ENCODE results near the gene GOPC. TPM values are rescaled to one million over a fixed set of nuclear protein-coding genes. Genes with fewer than 3 reads are reported as not detected.
"Not testable (repeated sequence)": the region's sequence is repeated elsewhere in the genome, so short reads cannot be mapped to it uniquely, and the experiment has no call there.

The GOPC gene
- total RNA-seq (20.2 TPM), polyA plus RNA-seq (10 to 100 TPM; 13.0 to 15.4 (median 13.9) TPM)

DNA sequence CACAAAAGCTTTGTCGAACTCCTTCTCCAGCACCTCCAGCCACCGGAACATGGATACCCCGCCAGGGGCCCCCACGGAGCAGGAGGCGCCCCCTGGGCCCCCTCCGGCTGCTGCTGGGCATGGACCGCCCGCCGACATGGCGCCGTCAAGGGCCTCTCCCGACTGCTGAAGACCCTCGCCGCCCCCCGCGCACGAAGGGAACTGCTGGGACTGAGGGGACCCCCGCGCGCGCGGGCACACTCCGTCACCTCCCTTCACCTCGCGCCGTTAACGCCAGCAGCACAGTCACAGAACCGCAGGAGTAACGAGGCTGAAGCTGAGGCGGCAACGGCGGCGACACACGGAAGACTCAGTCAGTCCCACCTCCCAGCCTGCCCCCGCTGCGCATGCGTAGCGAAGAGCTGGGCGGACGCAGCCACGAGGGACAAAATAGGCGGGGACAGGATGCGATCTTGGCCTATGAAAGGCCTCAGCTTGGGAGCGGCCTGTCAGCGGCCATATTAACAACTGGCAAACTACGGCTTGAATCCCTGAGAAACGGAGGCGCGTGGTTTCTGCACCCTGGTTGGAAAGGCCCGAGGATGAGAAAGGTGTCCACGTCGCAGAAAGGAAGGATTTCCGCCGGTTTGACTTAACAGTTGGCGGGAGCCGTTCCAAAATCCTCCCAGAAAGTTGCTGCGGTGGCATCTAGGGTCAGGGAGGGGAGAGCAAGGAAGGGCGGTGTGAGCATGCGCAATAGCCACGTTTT is at the start of gene GOPC:
TSS of gene GOPC (minus strand) at position 361 of the 748 bp plus-strand sequence. CDS start at position 138, 223 bp downstream.
- Histone ChIP-seq H3K36me3 (ENCODE audit: control insufficient read depth, insufficient read depth, low read length) (peaks cover 9% of the 10 kb centered on the region), H3K27me3 (ENCODE audit: control insufficient read depth, insufficient read depth, low read length) (no peaks in the 10 kb centered on the region), H3K27ac (ENCODE audit: insufficient read depth, low read length, poor library complexity, severe bottlenecking) (peak within 1 kb of the TSS; percentile 82), H3K4me1 (ENCODE audit: control insufficient read depth, insufficient read depth, low read length, poor library complexity, severe bottlenecking) (peaks cover 36% of the 10 kb centered on the region), H3K4me3 (ENCODE audit: low read depth, low read length) (peak within 1 kb of the TSS; percentile 97), H3K9me3 (ENCODE audit: control insufficient read depth in 2 of 2, low read length in 2 of 2) (no peaks in the 10 kb centered on the region)
- ATAC-seq (ENCODE audit: low read depth in 2 of 2) (peak; percentile 96), DNase-seq (peak; percentile 94 to 99 (median 97))
- H3K27me3 Mint-ChIP-seq, result peaks cover 14% of the 10 kb centered on the region
- peaks cover 11% of the 10 kb centered on the region for H3K36me3 Mint-ChIP-seq
- peaks cover 0 to 2% (median 0%) of the 10 kb centered on the region in 7 donors for H3K9me3 Mint-ChIP-seq
- H3K4me1 Mint-ChIP-seq, result peaks cover 14 to 50% (median 39%) of the 10 kb centered on the region in 4 donors
- H3K4me3 Mint-ChIP-seq, result peak within 1 kb of the TSS; percentile 94 to 99 (median 99)
- H3K27ac Mint-ChIP-seq, result peak within 1 kb of the TSS; percentile 94 to 99 (median 97)

DNA sequence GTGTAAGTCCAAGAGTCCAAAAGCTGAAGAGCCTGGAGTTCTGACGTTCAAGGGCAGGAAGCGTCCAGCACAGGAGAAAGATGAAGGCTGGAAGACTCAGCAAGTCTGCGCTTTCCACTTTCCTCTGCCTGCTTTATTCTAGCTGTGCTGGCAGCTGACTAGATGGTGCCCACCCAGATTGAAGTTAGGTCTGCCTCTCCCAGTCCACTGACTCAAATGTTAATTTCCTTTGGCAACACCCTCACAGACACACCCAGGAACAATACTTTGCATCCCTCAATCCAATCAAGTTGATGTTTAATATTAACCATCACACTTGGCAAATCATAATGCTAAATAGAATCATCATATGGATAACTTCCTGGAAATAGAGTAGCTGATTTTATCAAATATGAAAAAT is 49.7 kb upstream of the GOPC start:
- H3K4me1 ChIP-seq (ENCODE audit: control insufficient read depth, insufficient read depth, low read length, poor library complexity, severe bottlenecking); ATAC-seq (ENCODE audit: low read depth in 2 of 2); H3K9me3 ChIP-seq (ENCODE audit: control insufficient read depth in 2 of 2, low read length in 2 of 2); H3K36me3 Mint-ChIP-seq; H3K27ac ChIP-seq (ENCODE audit: insufficient read depth, low read length, poor library complexity, severe bottlenecking); H3K4me3 Mint-ChIP-seq; H3K9me3 Mint-ChIP-seq; H3K4me3 ChIP-seq (ENCODE audit: low read depth, low read length); H3K27ac Mint-ChIP-seq; H3K36me3 ChIP-seq (ENCODE audit: control insufficient read depth, insufficient read depth, low read length); DNase-seq; H3K27me3 Mint-ChIP-seq; H3K27me3 ChIP-seq (ENCODE audit: control insufficient read depth, insufficient read depth, low read length); H3K4me1 Mint-ChIP-seq: not testable (repeated sequence)

DNA sequence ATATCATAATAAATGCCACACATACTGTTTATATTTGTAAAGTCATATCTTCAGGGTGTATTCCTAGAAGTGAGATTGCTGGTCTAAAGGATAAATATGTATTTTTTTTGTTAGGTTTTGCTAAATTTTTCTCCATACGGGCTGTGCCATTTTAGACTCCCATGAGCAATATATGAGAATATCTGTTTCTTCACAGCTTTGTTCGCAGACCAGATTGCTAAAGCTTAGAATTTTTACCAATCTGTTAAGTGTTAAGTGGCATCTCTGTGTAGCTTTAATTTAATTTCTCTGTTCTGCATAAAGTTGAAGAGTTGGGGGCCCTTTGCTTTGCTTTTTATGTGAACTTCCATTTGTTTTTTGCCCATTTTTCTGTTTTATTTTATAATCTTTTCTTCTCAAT is 40.7 kb upstream of the GOPC start:
- Mint-ChIP-seq H3K4me3 (no peak overlapping the region), H3K9me3 (peaks cover 0 to 4% (median 0%) of the 10 kb centered on the region in 7 donors), H3K27ac (no peak overlapping the region), H3K27me3 (peaks cover 12% of the 10 kb centered on the region), H3K36me3 (no peaks in the 10 kb centered on the region), H3K4me1 (no peaks in the 10 kb centered on the region)
- ATAC-seq (ENCODE audit: low read depth in 2 of 2), result no peak
- H3K27me3 ChIP-seq (ENCODE audit: control insufficient read depth, insufficient read depth, low read length), result peaks cover 1% of the 10 kb centered on the region
- H3K4me1 ChIP-seq (ENCODE audit: control insufficient read depth, insufficient read depth, low read length, poor library complexity, severe bottlenecking), result no peaks in the 10 kb centered on the region
- no peak overlapping the region for H3K27ac ChIP-seq (ENCODE audit: insufficient read depth, low read length, poor library complexity, severe bottlenecking)
- H3K36me3 ChIP-seq (ENCODE audit: control insufficient read depth, insufficient read depth, low read length), result no peaks in the 10 kb centered on the region
- DNase-seq, result no peak
- no peak overlapping the region for H3K4me3 ChIP-seq (ENCODE audit: low read depth, low read length)
- no peaks in the 10 kb centered on the region for H3K9me3 ChIP-seq (ENCODE audit: control insufficient read depth in 2 of 2, low read length in 2 of 2)

DNA sequence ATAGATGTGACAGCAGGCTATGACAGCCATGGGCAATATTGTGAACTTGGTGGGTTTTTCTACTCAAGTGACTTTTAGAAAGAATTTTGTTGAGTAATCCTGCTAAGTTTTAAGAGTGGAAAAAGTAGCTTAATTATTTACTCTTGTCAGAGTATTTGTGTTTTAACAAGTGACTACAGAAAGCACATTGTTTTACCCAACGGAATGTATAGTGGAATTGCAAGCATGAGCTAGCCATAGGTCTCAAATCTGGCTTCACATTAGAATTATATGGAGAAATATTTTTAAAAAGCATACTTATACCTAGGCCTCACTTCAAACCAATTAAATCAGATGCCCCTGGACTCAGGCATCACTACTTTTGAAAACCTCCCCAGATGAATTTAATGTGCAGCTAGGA is 35.5 kb upstream of the GOPC start:
- Histone ChIP-seq H3K4me3 (ENCODE audit: low read depth, low read length) (no peak overlapping the region), H3K27me3 (ENCODE audit: control insufficient read depth, insufficient read depth, low read length) (peaks cover 2% of the 10 kb centered on the region), H3K4me1 (ENCODE audit: control insufficient read depth, insufficient read depth, low read length, poor library complexity, severe bottlenecking) (no peaks in the 10 kb centered on the region), H3K27ac (ENCODE audit: insufficient read depth, low read length, poor library complexity, severe bottlenecking) (no peak overlapping the region), H3K9me3 (ENCODE audit: control insufficient read depth in 2 of 2, low read length in 2 of 2) (no peaks in the 10 kb centered on the region), H3K36me3 (ENCODE audit: control insufficient read depth, insufficient read depth, low read length) (no peaks in the 10 kb centered on the region)
- H3K27ac Mint-ChIP-seq, result no peak overlapping the region
- H3K27me3 Mint-ChIP-seq, result peaks cover 16% of the 10 kb centered on the region
- no peaks in the 10 kb centered on the region for H3K4me1 Mint-ChIP-seq
- ATAC-seq (ENCODE audit: low read depth in 2 of 2) (no peak), DNase-seq (no peak)
- H3K36me3 Mint-ChIP-seq, result no peaks in the 10 kb centered on the region
- peaks cover 0 to 4% (median 0%) of the 10 kb centered on the region in 7 donors for H3K9me3 Mint-ChIP-seq
- H3K4me3 Mint-ChIP-seq, result no peak overlapping the region

DNA sequence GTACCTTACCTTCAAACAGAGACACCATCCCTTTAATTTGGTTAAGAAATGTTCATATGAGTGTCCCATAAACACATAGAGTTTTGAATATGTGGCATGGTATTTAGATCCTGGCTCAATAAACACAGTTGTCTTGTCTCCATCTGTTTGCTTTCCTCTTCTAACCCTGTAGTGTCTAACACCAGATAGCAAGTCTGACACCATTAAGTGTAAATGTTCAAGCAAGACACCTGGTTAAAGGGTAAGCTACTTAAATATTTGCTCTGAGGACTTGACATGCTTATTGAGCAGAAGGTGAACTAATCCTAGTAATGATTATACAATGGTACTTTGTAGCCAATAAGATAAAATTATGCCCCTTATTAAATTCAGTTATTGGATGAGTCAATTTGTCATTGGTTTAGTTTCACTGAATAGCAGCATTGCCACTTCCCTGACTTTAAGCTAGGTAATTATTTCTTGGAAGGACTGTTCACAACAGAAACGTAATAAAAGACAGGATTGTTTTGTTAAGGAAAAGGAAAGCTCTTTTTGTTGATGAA is 26.9 kb upstream of the GOPC start:
- H3K4me3 Mint-ChIP-seq, result no peak overlapping the region
- Histone ChIP-seq H3K27ac (ENCODE audit: insufficient read depth, low read length, poor library complexity, severe bottlenecking) (no peak overlapping the region), H3K4me3 (ENCODE audit: low read depth, low read length) (no peak overlapping the region), H3K4me1 (ENCODE audit: control insufficient read depth, insufficient read depth, low read length, poor library complexity, severe bottlenecking) (no peaks in the 10 kb centered on the region), H3K36me3 (ENCODE audit: control insufficient read depth, insufficient read depth, low read length) (no peaks in the 10 kb centered on the region), H3K9me3 (ENCODE audit: control insufficient read depth in 2 of 2, low read length in 2 of 2) (peaks cover 8 to 13% of the 10 kb centered on the region in 2 experiments), H3K27me3 (ENCODE audit: control insufficient read depth, insufficient read depth, low read length) (no peaks in the 10 kb centered on the region)
- H3K27me3 Mint-ChIP-seq, result peaks cover 16% of the 10 kb centered on the region
- no peaks in the 10 kb centered on the region for H3K4me1 Mint-ChIP-seq
- no peak overlapping the region for H3K27ac Mint-ChIP-seq
- DNase-seq (no peak), ATAC-seq (ENCODE audit: low read depth in 2 of 2) (no peak)
- H3K9me3 Mint-ChIP-seq, result peaks cover 0 to 10% (median 6%) of the 10 kb centered on the region in 7 donors
- H3K36me3 Mint-ChIP-seq, result no peaks in the 10 kb centered on the region

DNA sequence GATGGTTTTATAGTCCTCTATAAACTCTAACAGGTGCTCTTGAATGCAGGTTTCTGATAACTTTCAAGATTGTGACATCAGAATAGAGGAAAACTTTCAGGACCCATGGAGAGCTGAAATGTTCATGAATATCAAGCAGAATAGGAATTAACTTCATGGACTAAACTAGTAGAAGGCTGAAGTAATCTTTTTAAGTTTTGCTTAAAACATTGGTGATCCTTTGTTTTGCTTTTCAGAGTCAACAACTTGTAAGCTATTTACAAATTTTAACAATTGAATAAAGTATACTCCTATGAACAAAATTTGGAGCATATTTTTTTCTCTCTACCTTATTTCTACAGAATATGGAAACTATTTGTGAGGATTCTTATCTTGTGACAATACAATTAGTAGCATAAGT is 25.2 kb upstream of the GOPC start:
- no peak for DNase-seq
- Mint-ChIP-seq H3K27me3 (peaks cover 19% of the 10 kb centered on the region), H3K36me3 (no peaks in the 10 kb centered on the region), H3K27ac (no peak overlapping the region), H3K9me3 (peaks cover 0 to 13% (median 6%) of the 10 kb centered on the region in 7 donors), H3K4me1 (peaks cover 0 to 4% (median 0%) of the 10 kb centered on the region in 4 donors), H3K4me3 (no peak overlapping the region)
- Histone ChIP-seq H3K27ac (ENCODE audit: insufficient read depth, low read length, poor library complexity, severe bottlenecking) (no peak overlapping the region), H3K27me3 (ENCODE audit: control insufficient read depth, insufficient read depth, low read length) (no peaks in the 10 kb centered on the region), H3K4me1 (ENCODE audit: control insufficient read depth, insufficient read depth, low read length, poor library complexity, severe bottlenecking) (no peaks in the 10 kb centered on the region), H3K4me3 (ENCODE audit: low read depth, low read length) (no peak overlapping the region), H3K9me3 (ENCODE audit: control insufficient read depth in 2 of 2, low read length in 2 of 2) (peaks cover 10 to 13% of the 10 kb centered on the region in 2 experiments), H3K36me3 (ENCODE audit: control insufficient read depth, insufficient read depth, low read length) (no peaks in the 10 kb centered on the region)
- ATAC-seq (ENCODE audit: low read depth in 2 of 2), result no peak

DNA sequence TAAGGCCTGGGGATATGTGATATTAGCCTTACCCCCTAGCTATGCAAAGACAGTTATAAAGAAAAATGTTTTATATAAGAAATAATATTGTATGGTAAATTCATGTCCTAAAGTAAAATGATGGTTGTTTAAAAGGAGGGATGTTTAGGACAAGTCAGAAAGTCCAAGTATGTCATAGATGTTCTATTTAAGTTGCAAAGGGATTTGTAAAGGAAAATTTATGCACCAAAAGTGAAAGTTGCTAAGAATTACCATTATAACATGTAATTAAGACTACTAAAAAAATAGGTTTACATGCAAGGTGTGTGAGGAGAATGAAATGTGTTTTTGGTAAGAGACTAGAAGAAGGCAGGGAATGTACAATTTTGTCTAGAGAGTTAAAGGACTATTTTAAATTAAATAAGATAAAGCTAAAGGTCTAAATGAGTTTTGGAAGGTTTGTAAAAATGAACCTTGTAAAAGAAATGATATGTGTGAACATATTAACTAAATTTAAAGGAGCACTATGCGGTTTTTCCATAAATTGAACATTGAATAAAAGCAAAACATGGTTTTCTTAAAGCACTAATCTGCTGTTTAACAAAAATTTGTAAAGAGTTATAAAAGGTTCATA is 22.7 kb upstream of the GOPC start:
- Mint-ChIP-seq H3K9me3 (peaks cover 0 to 13% (median 6%) of the 10 kb centered on the region in 7 donors), H3K36me3 (no peaks in the 10 kb centered on the region), H3K4me1 (peaks cover 0 to 5% (median 0%) of the 10 kb centered on the region in 4 donors), H3K4me3 (no peak overlapping the region), H3K27me3 (peaks cover 5% of the 10 kb centered on the region), H3K27ac (no peak overlapping the region)
- H3K36me3 ChIP-seq (ENCODE audit: control insufficient read depth, insufficient read depth, low read length), result no peaks in the 10 kb centered on the region
- H3K27ac ChIP-seq (ENCODE audit: insufficient read depth, low read length, poor library complexity, severe bottlenecking), result no peak overlapping the region
- ATAC-seq (ENCODE audit: low read depth in 2 of 2) (no peak), DNase-seq (no peak)
- H3K27me3 ChIP-seq (ENCODE audit: control insufficient read depth, insufficient read depth, low read length), result no peaks in the 10 kb centered on the region
- H3K9me3 ChIP-seq (ENCODE audit: control insufficient read depth in 2 of 2, low read length in 2 of 2), result peaks cover 10 to 13% of the 10 kb centered on the region in 2 experiments
- no peaks in the 10 kb centered on the region for H3K4me1 ChIP-seq (ENCODE audit: control insufficient read depth, insufficient read depth, low read length, poor library complexity, severe bottlenecking)
- no peak overlapping the region for H3K4me3 ChIP-seq (ENCODE audit: low read depth, low read length)
